CD4-positive, alpha-beta T cell (primary cell): ENCODE measurements around the gene NUDT17. TPM values are rescaled to one million over a fixed set of nuclear protein-coding genes. Genes with fewer than 3 reads are reported as not detected.

ENCODE experiments used
- ATAC-seq: fragments of 200-7000 bp; cut with Tn5 transposase; one replicate; pipeline ENCODE4 v1.10.0; 2022; ENCODE audit warnings: mild to moderate bottlenecking; ENCODE audit not compliant: poor library complexity
- CTCF ChIA-PET: fragments of 350-600 bp; sonication (Branson Sonifier 250); formaldehyde crosslinking; loops from one replicate; lab custom pipeline; 2021; ENCODE audit warnings: antibody characterized with exemption, inconsistent platforms; lab: Charles Lee
- POLR2A ChIA-PET: fragments of 350-600 bp; sonication (Branson Sonifier 250); formaldehyde crosslinking; loops from one replicate; lab custom pipeline; 2021; ENCODE audit warnings: antibody characterized with exemption, inconsistent platforms; lab: Charles Lee
- DNase-seq, 14 experiments: peaks; one replicate each; pipeline ENCODE4 v3.0.0-alpha.2; 2013 to 2020; ENCODE audit warnings: mixed read lengths in 2 of 14
- H3K27ac ChIP-seq, 2 donors: one replicate each; pipeline versions ENCODE4 v1.5.1 to v1.7.0; 2013; ENCODE audit warnings: low read length in 2 of 2, low read depth in 1 of 2, mild to moderate bottlenecking in 1 of 2
- H3K27me3 ChIP-seq, 2 experiments: 1 replicate in 1 of 2; 2 replicates in 1 of 2; pipeline versions ENCODE4 v1.6.1 to v1.7.0; 2013; ENCODE audit warnings: low read length in 2 of 2, control low read depth in 1 of 2, mild to moderate bottlenecking in 1 of 2, moderate library complexity in 1 of 2; ENCODE audit not compliant: insufficient read depth in 2 of 2, control insufficient read depth in 1 of 2
- H3K36me3 ChIP-seq: one replicate; pipeline ENCODE4 v1.6.1; 2013; ENCODE audit warnings: low read length, control low read depth; ENCODE audit not compliant: insufficient read depth
- H3K4me1 ChIP-seq: one replicate; pipeline ENCODE4 v1.6.1; 2013; ENCODE audit warnings: low read length, control low read depth; ENCODE audit not compliant: insufficient read depth
- H3K4me3 ChIP-seq: one replicate; pipeline ENCODE4 v1.5.1; 2013; ENCODE audit warnings: mild to moderate bottlenecking, low read length, moderate library complexity
- H3K9me3 ChIP-seq, 2 experiments: 1 replicate in 1 of 2; 2 replicates in 1 of 2; pipeline versions ENCODE4 v1.6.1 to v1.7.0; 2013; ENCODE audit warnings: low read length in 2 of 2, mild to moderate bottlenecking in 2 of 2, control low read depth in 1 of 2, moderate library complexity in 1 of 2; ENCODE audit not compliant: control insufficient read depth in 1 of 2, insufficient read depth in 1 of 2
- H3K27ac Mint-ChIP-seq: one replicate; pipeline ENCODE4 v1.8.0; 2020; ENCODE audit warnings: mixed read lengths
- H3K27me3 Mint-ChIP-seq: one replicate; pipeline ENCODE4 v1.8.0; 2021; ENCODE audit warnings: mixed read lengths
- H3K36me3 Mint-ChIP-seq: one replicate; pipeline ENCODE4 v1.8.0; 2021; ENCODE audit warnings: low read depth, mixed read lengths
- H3K4me1 Mint-ChIP-seq: one replicate; pipeline ENCODE4 v1.8.0; 2021; ENCODE audit warnings: low read depth, mixed read lengths
- H3K4me3 Mint-ChIP-seq: one replicate; pipeline ENCODE4 v1.8.0; 2020; ENCODE audit warnings: mild to moderate bottlenecking, mixed read lengths
- H3K9me3 Mint-ChIP-seq: one replicate; pipeline ENCODE4 v1.8.0; 2020; ENCODE audit warnings: mixed read lengths
- CTCF ChIP-seq: fragments of 200-600 bp; IDR thresholded peaks from one replicate; pipeline ENCODE4 v1.8.0; 2022; ENCODE audit warnings: antibody characterized with exemption, mild to moderate bottlenecking
- intact Hi-C, 2 experiments: fragments of 100-400 bp; cut with DNase I in 1 of 2; cut with micrococcal nuclease in 1 of 2; formaldehyde crosslinking; loops; one replicate each; pipeline versions ENCODE4 v1.15.1 to v1.9.0; 2023 to 2025; cut with DNase I, micrococcal nuclease
- total RNA-seq, 174 experiments: library from RNA in 2 of 174; stranded (reverse) in 2 of 174; gene quantifications; one replicate each; pipeline ENCODE4 v1.2.3 and lab custom pipeline; 2021 to 2026

The NUDT17 gene
- total RNA-seq, 2 experiments from 2014 or later: 1.6 to 2.8 TPM

GRCh38 chr1:145858901-145859490 lies 13.6 kb downstream of the NUDT17 start, which contains the start of gene PIAS3:
TSS of gene PIAS3 (minus strand) at chr1:145859081. CDS start at chr1:145858990, 91 bp downstream.
- ATAC-seq (peak; percentile 79), DNase-seq (peak; percentile 61 to 90 (median 75))
- no peaks in the 10 kb centered on the region for H3K9me3 ChIP-seq
- H3K4me1 ChIP-seq: peaks cover 22% of the 10 kb centered on the region
- no peak for TF ChIP-seq CTCF
- H3K36me3 ChIP-seq: peaks cover 22% of the 10 kb centered on the region
- H3K4me3 ChIP-seq: peak within 1 kb of the TSS; percentile 75
- intact Hi-C loops: loop anchor here (1.0 to 5.0 kb wide), 7 partner anchors 14 to 100 kb away; partner anchors contain the start of genes PEX11B (in 2 of the 2), ANKRD35 (in 1 of the 2), LIX1L (in 1 of the 2) and NUDT17 (in 1 of the 2)
- peaks cover 20% of the 10 kb centered on the region for H3K4me1 Mint-ChIP-seq
- H3K27ac Mint-ChIP-seq: peak within 1 kb of the TSS; percentile 85
- CTCF ChIA-PET: interaction anchor here (1.0 to 4.2 kb wide), 8 partner anchors 8 to 174 kb away, joined by 3 to 71 read pairs (median 4); partner anchors contain the start of genes ITGA10, NUDT17 and PEX11B
- no peaks in the 10 kb centered on the region for H3K27me3 Mint-ChIP-seq
- H3K27me3 ChIP-seq: no peaks in the 10 kb centered on the region
- no peaks in the 10 kb centered on the region for H3K9me3 Mint-ChIP-seq
- peaks cover 37% of the 10 kb centered on the region for H3K36me3 Mint-ChIP-seq
- H3K27ac ChIP-seq: peak within 1 kb of the TSS; percentile 32 to 67
- H3K4me3 Mint-ChIP-seq: peak within 1 kb of the TSS; percentile 98
- POLR2A ChIA-PET: interaction anchor here (0.6 to 4.8 kb wide), 30 partner anchors 10 to 193 kb away, joined by 3 to 120 read pairs (median 6); partner anchors contain the start of genes ANKRD34A, ANKRD35, ITGA10 and LIX1L

- Histone ChIP-seq H3K27ac (peak overlapping the region; percentile 32 to 67), H3K9me3 (no peaks in the 10 kb centered on the region), H3K4me3 (peak overlapping the region; percentile 75), H3K4me1 (peaks cover 22% of the 10 kb centered on the region), H3K36me3 (peaks cover 17% of the 10 kb centered on the region), H3K27me3 (no peaks in the 10 kb centered on the region)
- DNase-seq: peak; percentile 37 to 86 (median 65)
- H3K4me3 Mint-ChIP-seq: peak overlapping the region; percentile 98
- intact Hi-C loops: loop anchor here (1.0 to 5.0 kb wide), 7 partner anchors 15 to 99 kb away; partner anchors contain the start of genes PEX11B (in 2 of the 2), ANKRD35 (in 1 of the 2), LIX1L (in 1 of the 2) and NUDT17 (in 1 of the 2)
- no peaks in the 10 kb centered on the region for H3K27me3 Mint-ChIP-seq
- ChIA-PET CTCF (interaction anchor here (1.0 to 4.2 kb wide), 7 partner anchors 9 to 173 kb away, joined by 3 to 71 read pairs (median 4); partner anchors contain the start of genes NUDT17 and PEX11B), POLR2A (interaction anchor here (0.6 to 4.8 kb wide), 29 partner anchors 9 to 192 kb away, joined by 3 to 120 read pairs (median 7); partner anchors contain the start of genes ANKRD34A, ANKRD35, ITGA10 and LIX1L)
- peak overlapping the region; percentile 85 for H3K27ac Mint-ChIP-seq
- H3K36me3 Mint-ChIP-seq: peaks cover 31% of the 10 kb centered on the region
- H3K9me3 Mint-ChIP-seq: no peaks in the 10 kb centered on the region
- peak; percentile 61 for ATAC-seq
- peaks cover 20% of the 10 kb centered on the region for H3K4me1 Mint-ChIP-seq
- TF ChIP-seq CTCF: no peak
These were observed 14.1 kb downstream of the NUDT17 start for GRCh38 chr1:145859491-145860023.

GRCh38 chr1:145863282-145864018 lies 18.0 kb downstream of the NUDT17 start:
- Mint-ChIP-seq H3K9me3 (no peaks in the 10 kb centered on the region), H3K27ac (no peak overlapping the region), H3K4me3 (no peak overlapping the region), H3K4me1 (peaks cover 4% of the 10 kb centered on the region), H3K36me3 (peaks cover 7% of the 10 kb centered on the region), H3K27me3 (no peaks in the 10 kb centered on the region)
- peaks cover 10% of the 10 kb centered on the region for H3K4me1 ChIP-seq
- H3K9me3 ChIP-seq: no peaks in the 10 kb centered on the region
- no peak for ATAC-seq
- H3K27ac ChIP-seq: no peak overlapping the region
- TF ChIP-seq CTCF: no peak
- intact Hi-C loops: no loop called here
- no peak overlapping the region for H3K4me3 ChIP-seq
- ChIA-PET CTCF (interaction anchor here (3.8 kb wide), 1 partner anchor 18 kb away, joined by 13 read pairs; the partner anchor contains the start of gene NUDT17), POLR2A (no interaction called here)
- no peaks in the 10 kb centered on the region for H3K27me3 ChIP-seq
- no peaks in the 10 kb centered on the region for H3K36me3 ChIP-seq
- no peak for DNase-seq
